PC-9 (cell line): ENCODE results near the gene MYCL.

ENCODE experiments used
- EZH2 ChIP-seq: fragments of 200-600 bp; sonication (generic); IDR thresholded peaks from 2 replicates; pipeline ENCODE4 v1.8.0; 2017; ENCODE audit warnings: antibody characterized with exemption, low read depth
- TF ChIP-seq, protein P1 (sequence below): fragments of 200-600 bp; sonication (generic); conservative IDR thresholded peaks from 2 replicates; pipeline ENCODE4 v1.6.1; 2017; ENCODE audit warnings: mixed run types, antibody characterized with exemption, mild to moderate bottlenecking, moderate library complexity

DNA sequence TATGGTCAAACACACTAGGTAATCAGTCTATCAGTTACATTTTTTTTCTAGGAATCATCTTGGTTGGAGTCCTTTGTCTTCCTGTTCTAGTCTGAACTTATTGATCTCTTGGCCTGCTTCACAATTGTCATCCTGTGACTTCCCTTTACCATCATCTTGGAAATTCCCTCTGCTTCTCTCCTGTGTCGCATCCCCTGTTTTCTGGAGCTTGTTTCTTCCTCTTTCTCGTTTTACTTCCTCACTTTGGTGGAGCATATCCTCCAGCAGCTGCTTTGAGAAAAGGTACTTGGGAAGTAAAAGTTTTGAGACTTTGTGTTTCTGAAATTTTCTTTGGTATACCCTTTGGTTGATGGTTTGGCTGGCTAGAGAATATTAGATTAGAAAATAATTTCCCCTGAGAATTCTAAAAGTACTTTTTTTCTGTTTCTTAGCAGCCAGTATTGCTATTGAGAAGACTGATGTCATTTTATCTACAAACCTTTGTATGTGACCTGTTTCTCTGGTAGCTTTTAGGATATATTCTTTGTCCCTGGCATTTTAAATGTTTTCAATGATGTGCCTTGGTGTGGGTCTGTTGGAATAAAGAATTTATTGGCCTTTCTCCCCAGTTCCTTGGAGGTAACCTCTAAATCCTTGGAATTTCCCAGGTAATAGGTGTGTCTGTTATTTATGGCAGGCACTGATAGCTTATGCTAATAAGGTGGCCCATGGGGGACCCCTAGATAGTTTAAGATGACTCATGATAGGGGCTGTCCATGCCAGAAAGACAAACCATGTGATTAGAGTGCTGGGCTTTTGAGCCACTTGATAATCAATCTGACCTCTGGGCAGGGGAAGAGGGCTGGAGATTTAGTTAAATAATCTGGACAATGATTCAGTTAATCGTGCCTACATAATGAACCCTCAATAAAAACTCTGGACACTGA is 6.1 kb upstream of the MYCL start:
- TF ChIP-seq, protein P1, sequence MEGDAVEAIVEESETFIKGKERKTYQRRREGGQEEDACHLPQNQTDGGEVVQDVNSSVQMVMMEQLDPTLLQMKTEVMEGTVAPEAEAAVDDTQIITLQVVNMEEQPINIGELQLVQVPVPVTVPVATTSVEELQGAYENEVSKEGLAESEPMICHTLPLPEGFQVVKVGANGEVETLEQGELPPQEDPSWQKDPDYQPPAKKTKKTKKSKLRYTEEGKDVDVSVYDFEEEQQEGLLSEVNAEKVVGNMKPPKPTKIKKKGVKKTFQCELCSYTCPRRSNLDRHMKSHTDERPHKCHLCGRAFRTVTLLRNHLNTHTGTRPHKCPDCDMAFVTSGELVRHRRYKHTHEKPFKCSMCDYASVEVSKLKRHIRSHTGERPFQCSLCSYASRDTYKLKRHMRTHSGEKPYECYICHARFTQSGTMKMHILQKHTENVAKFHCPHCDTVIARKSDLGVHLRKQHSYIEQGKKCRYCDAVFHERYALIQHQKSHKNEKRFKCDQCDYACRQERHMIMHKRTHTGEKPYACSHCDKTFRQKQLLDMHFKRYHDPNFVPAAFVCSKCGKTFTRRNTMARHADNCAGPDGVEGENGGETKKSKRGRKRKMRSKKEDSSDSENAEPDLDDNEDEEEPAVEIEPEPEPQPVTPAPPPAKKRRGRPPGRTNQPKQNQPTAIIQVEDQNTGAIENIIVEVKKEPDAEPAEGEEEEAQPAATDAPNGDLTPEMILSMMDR = no peak
- no peak for TF ChIP-seq EZH2
